ENCODE data around the gene SERF1A.
"Not testable (repeated sequence)": the region's sequence is repeated elsewhere in the genome, so short reads cannot be mapped to it uniquely, and the experiment has no call there.

The SERF1A gene

DNA sequence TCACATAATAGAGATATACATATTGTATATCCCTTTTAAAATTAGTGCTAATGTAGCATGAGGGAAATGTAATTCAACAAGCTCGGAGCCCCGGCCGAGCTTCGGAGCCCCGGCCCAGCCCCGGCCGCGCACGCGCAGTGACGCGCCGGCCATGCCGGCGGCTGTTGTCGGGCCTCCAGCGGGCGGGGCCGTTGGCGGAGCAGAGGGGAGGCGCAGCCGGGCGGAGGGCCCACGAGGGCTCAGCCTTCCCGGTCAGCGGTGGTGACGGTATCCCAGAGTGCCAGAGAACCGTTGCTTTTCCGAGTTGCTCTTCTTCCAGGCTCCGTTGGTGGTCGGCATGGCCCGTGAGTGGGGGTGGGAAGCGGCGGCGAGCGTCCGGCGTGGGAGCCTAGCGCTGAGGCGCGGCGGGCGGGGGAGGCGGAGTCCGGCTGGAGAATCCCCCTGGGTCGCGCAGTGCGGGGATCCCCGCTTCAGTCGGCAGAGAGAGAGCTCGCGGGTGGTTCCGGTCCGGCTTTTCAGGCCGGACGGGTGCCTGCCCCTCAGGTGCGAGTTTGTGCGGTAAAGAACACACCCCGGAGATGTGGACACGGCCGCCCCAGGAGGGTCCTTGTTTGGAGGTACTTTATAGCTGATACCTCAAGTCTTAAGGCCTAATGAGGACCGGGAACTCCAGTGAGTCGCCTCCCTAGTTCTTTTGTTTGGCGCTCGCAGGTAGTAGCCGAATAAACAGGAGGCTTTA, at the start of gene SERF1A:
TSS of gene SERF1A (plus strand) at position 137 of the 739 bp plus-strand sequence. CDS start at position 338, 201 bp downstream.
- DNase-seq, result not testable (repeated sequence)

- not testable (repeated sequence) for DNase-seq
Measured at GRCh38 chr5:70866778-70867177, 33.7 kb upstream of the SERF1A start.

DNA sequence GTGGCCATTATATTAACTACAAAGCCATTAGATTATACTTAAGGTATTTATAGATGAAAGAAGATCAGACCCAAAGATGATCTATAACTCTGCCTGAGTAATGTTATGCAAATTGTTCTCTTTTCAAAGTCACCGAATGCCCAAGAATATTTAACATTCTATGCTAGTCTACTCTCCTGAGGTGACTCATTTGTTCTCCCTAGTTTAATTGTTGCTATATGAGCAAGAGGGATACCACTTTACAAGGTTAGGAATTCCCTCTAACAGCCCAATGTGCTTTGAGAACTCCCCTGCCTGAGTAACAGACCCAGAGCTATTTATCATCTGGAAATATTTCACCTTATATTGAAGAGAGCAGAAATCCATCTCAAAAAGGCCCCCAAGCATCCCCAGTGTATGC, 29.8 kb upstream of the SERF1A start:
- DNase-seq, result not testable (repeated sequence)

DNA sequence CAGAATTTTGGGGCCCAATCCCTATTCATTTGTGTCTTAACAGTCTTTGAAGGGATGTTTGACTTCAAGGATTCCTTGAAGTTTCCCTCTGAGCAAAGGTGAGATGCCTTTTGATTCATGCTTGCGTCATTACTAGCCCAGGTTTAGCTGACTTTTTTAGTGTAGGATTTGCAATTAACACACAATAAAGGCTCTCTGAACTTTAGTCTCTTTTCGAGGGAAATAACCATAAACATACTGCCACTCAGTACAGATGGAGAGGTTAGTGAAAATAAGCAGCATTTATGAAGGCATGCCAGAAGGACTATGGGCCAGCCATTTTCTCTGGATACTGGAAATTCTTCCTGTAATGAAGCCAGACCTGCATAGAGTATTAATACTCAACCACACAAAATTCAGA, 4.4 kb upstream of the SERF1A start:
- not testable (repeated sequence) for DNase-seq

DNA sequence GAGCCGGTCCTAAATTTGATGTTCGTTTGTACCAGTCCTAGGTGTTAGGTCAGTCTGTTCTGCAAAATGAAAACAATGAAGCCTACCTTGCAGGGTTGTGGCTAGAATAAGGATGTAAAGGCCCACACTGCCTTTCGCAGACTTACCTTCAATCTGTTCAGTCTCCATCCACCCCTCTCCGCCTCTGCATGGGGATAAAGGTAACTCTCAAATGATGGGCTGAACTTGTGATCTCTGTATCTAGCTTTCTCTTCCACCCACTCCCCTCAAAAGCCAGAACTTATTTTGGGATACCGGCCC, 753 bp downstream of the SERF1A start:
- not testable (repeated sequence) for DNase-seq

DNA sequence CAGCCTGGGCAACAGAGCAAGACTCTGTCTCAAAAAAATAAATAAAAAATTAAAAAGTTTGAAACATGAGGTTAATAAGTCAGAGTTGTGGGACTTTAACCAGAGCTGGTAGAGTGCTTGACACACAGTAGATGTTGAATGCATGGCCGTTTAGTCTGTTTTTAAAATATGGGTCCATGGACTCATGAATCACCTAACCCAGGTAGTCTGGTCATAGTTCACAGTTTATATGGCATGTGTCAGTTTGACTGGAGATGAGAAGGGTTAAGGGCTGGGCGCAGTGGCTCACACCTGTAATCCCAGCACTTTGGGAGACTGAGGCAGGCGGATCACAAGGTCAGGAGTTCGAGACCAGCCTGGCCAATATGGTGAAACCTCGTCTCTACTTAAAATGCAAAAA, 6.2 kb downstream of the SERF1A start:
- not testable (repeated sequence) for DNase-seq

GRCh38 chr5:70916829-70917228, 16.4 kb downstream of the SERF1A start:
- DNase-seq, result not testable (repeated sequence)

- DNase-seq, result not testable (repeated sequence)
Measured at GRCh38 chr5:70925211-70925562, 24.7 kb downstream of the SERF1A start.

GRCh38 chr5:70931709-70932368, 31.4 kb downstream of the SERF1A start:
- DNase-seq, result not testable (repeated sequence)

GRCh38 chr5:70932560-70932959, 32.1 kb downstream of the SERF1A start:
- DNase-seq, result not testable (repeated sequence)

GRCh38 chr5:70953068-70953467, 52.6 kb downstream of the SERF1A start:
- not testable (repeated sequence) for DNase-seq
